Left ventricle myocardium inferior (tissue), 1 donor: ENCODE results near the gene HOXC11. TPM values are rescaled to one million over a fixed set of nuclear protein-coding genes. Genes with fewer than 3 reads are reported as not detected.

Experiments used
- DNase-seq: peaks from one replicate; pipeline ENCODE4 v3.0.0-alpha.2; 2020
- H3K27ac ChIP-seq: fragments of 200-600 bp; replicated peaks from 2 replicates; pipeline ENCODE4 v1.8.0; 2021
- H3K27me3 ChIP-seq: fragments of 200-600 bp; 2 replicates; pipeline ENCODE4 v1.8.0; 2021; ENCODE audit warnings: low read depth
- H3K36me3 ChIP-seq: fragments of 200-600 bp; 2 replicates; pipeline ENCODE4 v1.8.0; 2021
- H3K4me1 ChIP-seq: fragments of 200-600 bp; 2 replicates; pipeline ENCODE4 v1.8.0; 2021
- H3K4me3 ChIP-seq: fragments of 200-600 bp; 2 replicates; pipeline ENCODE4 v1.8.0; 2021; ENCODE audit warnings: mild to moderate bottlenecking, moderate library complexity
- H3K9me3 ChIP-seq: fragments of 200-600 bp; replicated peaks from 2 replicates; pipeline ENCODE4 v1.8.0; 2021
- CTCF ChIP-seq: fragments of 200-600 bp; IDR thresholded peaks from 2 replicates; pipeline ENCODE4 v1.8.0; 2021; ENCODE audit warnings: antibody characterized with exemption, mild to moderate bottlenecking, borderline replicate concordance
- intact Hi-C: fragments of 100-400 bp; cut with micrococcal nuclease; formaldehyde crosslinking; loops from one replicate; pipeline ENCODE4 v1.11.0; 2022
- total RNA-seq: library from RNA; stranded (reverse); fragmentation: NEBNext Ultra II Directional; extraction: Animal tissue kit (Norgen Biotek cat#: 25700); gene quantifications from one replicate; pipeline ENCODE4 v1.2.1, GENCODE V29; 2021
- donor health status: DM: no; HTN: yes; CAD: no; lungs with severe emphysema.

The HOXC11 gene
- total RNA-seq, 1 donor from 2014 or later: not detected

- Histone ChIP-seq H3K27me3 (peaks cover 100% of the 10 kb centered on the region), H3K9me3 (no peaks in the 10 kb centered on the region), H3K36me3 (no peaks in the 10 kb centered on the region), H3K27ac (no peak overlapping the region), H3K4me3 (no peak overlapping the region), H3K4me1 (peaks cover 19% of the 10 kb centered on the region)
- DNase-seq: no peak
- TF ChIP-seq CTCF: no peak
- intact Hi-C loops: no loop called here
Observed at GRCh38 chr12:53968214-53969127, 4.5 kb upstream of the HOXC11 start.

- no peak overlapping the region for H3K4me3 ChIP-seq
- H3K4me1 ChIP-seq: peaks cover 30% of the 10 kb centered on the region
- intact Hi-C loops: no loop called here
- no peak for DNase-seq
- no peaks in the 10 kb centered on the region for H3K36me3 ChIP-seq
- TF ChIP-seq CTCF: no peak
- H3K9me3 ChIP-seq: no peaks in the 10 kb centered on the region
- no peak overlapping the region for H3K27ac ChIP-seq
- peaks cover 100% of the 10 kb centered on the region for H3K27me3 ChIP-seq
Observed at GRCh38 chr12:53969588-53970259, 3.2 kb upstream of the HOXC11 start.

GRCh38 chr12:53970451-53970850, 2.5 kb upstream of the HOXC11 start:
- no peak for DNase-seq
- TF ChIP-seq CTCF: no peak
- H3K27ac ChIP-seq: no peak overlapping the region
- H3K4me1 ChIP-seq: peaks cover 37% of the 10 kb centered on the region
- H3K9me3 ChIP-seq: no peaks in the 10 kb centered on the region
- H3K36me3 ChIP-seq: no peaks in the 10 kb centered on the region
- intact Hi-C loops: no loop called here
- peaks cover 100% of the 10 kb centered on the region for H3K27me3 ChIP-seq
- no peak overlapping the region for H3K4me3 ChIP-seq

- intact Hi-C loops: no loop called here
- Histone ChIP-seq H3K36me3 (no peaks in the 10 kb centered on the region), H3K27me3 (peaks cover 100% of the 10 kb centered on the region), H3K4me1 (peaks cover 35% of the 10 kb centered on the region), H3K9me3 (no peaks in the 10 kb centered on the region), H3K27ac (no peak overlapping the region), H3K4me3 (no peak overlapping the region)
- TF ChIP-seq CTCF: no peak
- no peak for DNase-seq
Observed at GRCh38 chr12:53971129-53971528, 1.8 kb upstream of the HOXC11 start.

GRCh38 chr12:53971686-53972085, 1.2 kb upstream of the HOXC11 start:
- intact Hi-C loops: no loop called here
- peaks cover 100% of the 10 kb centered on the region for H3K27me3 ChIP-seq
- H3K9me3 ChIP-seq: no peaks in the 10 kb centered on the region
- DNase-seq: no peak
- TF ChIP-seq CTCF: no peak
- no peaks in the 10 kb centered on the region for H3K36me3 ChIP-seq
- H3K4me3 ChIP-seq: no peak overlapping the region
- H3K27ac ChIP-seq: no peak overlapping the region
- peaks cover 29% of the 10 kb centered on the region for H3K4me1 ChIP-seq
